Activated T-helper 2 cell treated with anti-CD3 and anti-CD28 coated beads, Interferon-gamma antibody, Interleukin-2, Interleukin-4, amounts not matched to agents 10 μg/mL and 5 μg/mL and 100 μg/mL, durations not matched to agents 14 hours and 24 hours and 36 hours (primary cell): ENCODE data around the gene PRKG1. TPM values are rescaled to one million over a fixed set of nuclear protein-coding genes. Genes with fewer than 3 reads are reported as not detected.
A peak's percentile ranks its signal among the peaks of the same experiment; 100 is the strongest.

ENCODE experiments used
- DNase-seq: peaks from one replicate; pipeline ENCODE4 v3.0.0; 2021; ENCODE audit warnings: low spot score
- H3K27ac Mint-ChIP-seq: one replicate; pipeline ENCODE4 v1.8.0; 2021; ENCODE audit warnings: mixed read lengths
- H3K27me3 Mint-ChIP-seq: one replicate; pipeline ENCODE4 v1.8.0; 2021; ENCODE audit warnings: low read depth, mixed read lengths
- H3K36me3 Mint-ChIP-seq: one replicate; pipeline ENCODE4 v1.8.0; 2021; ENCODE audit warnings: low read depth, mixed read lengths
- H3K4me1 Mint-ChIP-seq: one replicate; pipeline ENCODE4 v1.8.0; 2021; ENCODE audit warnings: low read depth, mixed read lengths
- H3K4me3 Mint-ChIP-seq: one replicate; pipeline ENCODE4 v1.8.0; 2021; ENCODE audit warnings: low read depth, mild to moderate bottlenecking, moderate library complexity, mixed read lengths
- H3K9me3 Mint-ChIP-seq: one replicate; pipeline ENCODE4 v1.8.0; 2021; ENCODE audit warnings: mixed read lengths
- intact Hi-C: fragments of 100-400 bp; cut with micrococcal nuclease; formaldehyde crosslinking; loops from one replicate; pipeline ENCODE4 v1.15.1; 2023
- total RNA-seq: library from RNA; stranded (reverse); gene quantifications from 2 replicates; pipeline ENCODE4 v1.2.3, GENCODE V29; 2022

Gene PRKG1
- total RNA-seq, 1 donor from 2014 or later = not detected

DNA sequence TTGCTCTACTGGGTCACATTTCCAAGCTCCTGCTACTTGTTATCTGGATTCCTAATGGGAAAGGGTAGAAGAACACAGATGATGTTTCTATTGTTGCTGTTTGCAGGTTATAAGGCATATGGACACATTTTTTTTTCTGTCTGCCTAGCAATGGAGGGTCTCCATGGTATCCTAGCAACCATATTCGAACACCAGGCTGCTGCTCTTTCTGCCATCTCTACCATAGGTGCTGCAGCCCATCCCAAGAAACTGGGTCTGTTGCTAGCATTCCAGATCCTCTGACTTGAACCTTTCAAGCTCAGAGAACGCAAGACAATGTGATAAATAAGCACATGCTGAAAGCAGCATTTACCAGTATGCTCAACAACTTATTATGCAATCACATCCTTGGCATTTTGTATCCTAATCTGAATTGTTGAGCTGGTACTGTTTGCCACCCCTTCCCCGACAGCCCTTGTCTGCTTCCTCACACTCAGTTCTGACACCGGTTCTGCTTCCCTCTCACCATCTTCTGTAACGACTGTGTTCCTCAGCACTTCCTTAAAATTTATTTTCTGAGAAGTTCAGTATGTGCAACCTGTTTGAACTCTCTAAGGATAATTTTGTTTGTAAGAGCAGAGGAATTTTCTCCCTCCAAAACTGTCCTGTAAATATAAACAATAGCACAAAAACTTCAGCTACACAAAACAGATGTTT is 6.2 kb downstream of the PRKG1 start:
- no peaks in the 10 kb centered on the region for H3K4me1 Mint-ChIP-seq

GRCh38 chr10:51082857-51083256 is 8.6 kb downstream of the PRKG1 start:
- H3K4me1 Mint-ChIP-seq = no peaks in the 10 kb centered on the region
- no peak overlapping the region for H3K4me3 Mint-ChIP-seq
- intact Hi-C loops = no loop called here
- no peaks in the 10 kb centered on the region for H3K9me3 Mint-ChIP-seq
- H3K27ac Mint-ChIP-seq = no peak overlapping the region
- no peaks in the 10 kb centered on the region for H3K36me3 Mint-ChIP-seq
- no peak for DNase-seq
- no peaks in the 10 kb centered on the region for H3K27me3 Mint-ChIP-seq

More for the DNA sequence above, 6.2 kb downstream of the PRKG1 start:
- Mint-ChIP-seq H3K9me3 (no peaks in the 10 kb centered on the region), H3K27ac (no peak overlapping the region), H3K4me3 (no peak overlapping the region), H3K27me3 (peaks cover 10% of the 10 kb centered on the region), H3K36me3 (no peaks in the 10 kb centered on the region)
- intact Hi-C loops = no loop called here
- no peak for DNase-seq

- H3K4me3 Mint-ChIP-seq = no peak overlapping the region
- H3K36me3 Mint-ChIP-seq = no peaks in the 10 kb centered on the region
- no peak for DNase-seq
- H3K27me3 Mint-ChIP-seq = no peaks in the 10 kb centered on the region
- no peak overlapping the region for H3K27ac Mint-ChIP-seq
- no peaks in the 10 kb centered on the region for H3K4me1 Mint-ChIP-seq
- intact Hi-C loops = no loop called here
- H3K9me3 Mint-ChIP-seq = no peaks in the 10 kb centered on the region
Observed at GRCh38 chr10:51083356-51083853, 9.1 kb downstream of the PRKG1 start.

- Mint-ChIP-seq H3K36me3 (no peaks in the 10 kb centered on the region), H3K27me3 (no peaks in the 10 kb centered on the region), H3K27ac (no peak overlapping the region), H3K4me3 (no peak overlapping the region), H3K9me3 (no peaks in the 10 kb centered on the region), H3K4me1 (no peaks in the 10 kb centered on the region)
- DNase-seq = no peak
- intact Hi-C loops = no loop called here
Observed at GRCh38 chr10:51085204-51085603, 10.9 kb downstream of the PRKG1 start.

GRCh38 chr10:51086710-51087109 is 12.4 kb downstream of the PRKG1 start:
- H3K4me3 Mint-ChIP-seq = no peak overlapping the region
- H3K9me3 Mint-ChIP-seq = no peaks in the 10 kb centered on the region
- no peak for DNase-seq
- H3K27ac Mint-ChIP-seq = peak overlapping the region; percentile 28
- H3K36me3 Mint-ChIP-seq = no peaks in the 10 kb centered on the region
- no peaks in the 10 kb centered on the region for H3K27me3 Mint-ChIP-seq
- intact Hi-C loops = no loop called here
- no peaks in the 10 kb centered on the region for H3K4me1 Mint-ChIP-seq

DNA sequence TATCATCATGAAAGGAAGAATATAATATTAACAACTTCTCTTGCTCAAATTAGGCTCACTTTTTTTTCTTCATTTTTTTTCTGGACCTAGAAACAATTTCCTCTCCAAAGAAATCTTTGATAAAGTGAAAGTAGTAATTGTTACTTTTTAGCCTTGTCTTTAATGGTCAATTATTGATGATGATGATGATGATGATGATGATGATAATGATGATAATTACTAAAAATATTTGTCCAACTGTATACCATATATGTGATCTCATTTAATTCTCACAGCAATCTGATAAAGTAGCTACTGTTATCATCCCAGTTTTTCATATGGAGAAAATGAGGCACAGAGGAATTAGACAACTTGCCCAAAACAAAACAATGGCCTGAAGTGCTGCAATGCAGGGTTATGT is 12.8 kb downstream of the PRKG1 start:
- no peak for DNase-seq
- Mint-ChIP-seq H3K27me3 (no peaks in the 10 kb centered on the region), H3K27ac (no peak overlapping the region), H3K4me3 (no peak overlapping the region), H3K9me3 (no peaks in the 10 kb centered on the region), H3K36me3 (no peaks in the 10 kb centered on the region), H3K4me1 (no peaks in the 10 kb centered on the region)
- intact Hi-C loops = no loop called here

DNA sequence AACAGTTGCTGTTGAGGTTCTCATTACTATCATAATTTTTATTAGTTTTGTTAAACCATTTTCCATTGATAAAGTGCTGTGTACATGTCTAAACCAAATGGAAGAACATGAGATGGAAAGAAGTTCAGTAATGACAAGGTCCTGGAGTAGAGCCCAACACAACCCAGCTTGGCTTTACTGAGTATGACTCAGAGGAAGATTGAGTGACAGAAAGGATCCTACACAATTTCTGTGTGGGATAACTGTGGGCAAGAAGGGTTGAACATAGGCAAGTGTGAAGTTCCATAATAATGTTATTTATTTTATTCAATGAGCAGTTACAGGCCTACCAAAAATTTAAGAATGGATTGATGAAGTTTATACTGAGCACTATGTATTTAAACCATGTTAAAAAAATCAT is 15.9 kb downstream of the PRKG1 start:
- Mint-ChIP-seq H3K9me3 (no peaks in the 10 kb centered on the region), H3K4me3 (no peak overlapping the region), H3K27me3 (no peaks in the 10 kb centered on the region), H3K36me3 (no peaks in the 10 kb centered on the region), H3K4me1 (no peaks in the 10 kb centered on the region), H3K27ac (no peak overlapping the region)
- intact Hi-C loops = no loop called here
- DNase-seq = no peak

GRCh38 chr10:51092402-51092801 is 18.1 kb downstream of the PRKG1 start:
- Mint-ChIP-seq H3K4me1 (no peaks in the 10 kb centered on the region), H3K4me3 (no peak overlapping the region), H3K9me3 (no peaks in the 10 kb centered on the region), H3K27me3 (no peaks in the 10 kb centered on the region), H3K36me3 (no peaks in the 10 kb centered on the region), H3K27ac (no peak overlapping the region)
- intact Hi-C loops = no loop called here
- DNase-seq = no peak

DNA sequence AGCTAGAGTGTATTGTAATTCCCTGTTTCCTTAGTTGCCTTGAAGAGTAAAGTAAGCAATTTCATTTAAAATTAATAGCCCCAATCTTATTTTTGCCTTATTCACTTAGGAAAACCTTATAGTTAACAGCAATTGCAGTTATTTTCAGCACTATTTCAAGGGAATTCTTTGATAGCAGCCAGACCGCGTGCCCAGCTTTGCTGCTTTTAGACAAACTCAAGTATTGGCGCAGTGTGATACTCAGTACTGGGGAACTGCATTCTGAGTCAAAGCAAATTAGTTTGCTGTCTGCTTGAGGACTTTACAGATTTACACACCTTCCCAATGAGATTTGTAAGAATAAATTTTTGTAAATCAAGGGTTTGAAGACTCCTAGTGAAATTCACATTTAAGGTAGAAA is 21.2 kb downstream of the PRKG1 start:
- no peak for DNase-seq
- H3K27me3 Mint-ChIP-seq = no peaks in the 10 kb centered on the region
- H3K27ac Mint-ChIP-seq = no peak overlapping the region
- H3K9me3 Mint-ChIP-seq = no peaks in the 10 kb centered on the region
- intact Hi-C loops = no loop called here
- H3K36me3 Mint-ChIP-seq = no peaks in the 10 kb centered on the region
- H3K4me1 Mint-ChIP-seq = no peaks in the 10 kb centered on the region
- no peak overlapping the region for H3K4me3 Mint-ChIP-seq

GRCh38 chr10:51097546-51097945 is 23.3 kb downstream of the PRKG1 start:
- H3K9me3 Mint-ChIP-seq = no peaks in the 10 kb centered on the region
- H3K4me3 Mint-ChIP-seq = no peak overlapping the region

GRCh38 chr10:51100221-51100620 is 25.9 kb downstream of the PRKG1 start:
- Mint-ChIP-seq H3K27ac (no peak overlapping the region), H3K4me3 (no peak overlapping the region), H3K9me3 (no peaks in the 10 kb centered on the region), H3K36me3 (no peaks in the 10 kb centered on the region), H3K4me1 (no peaks in the 10 kb centered on the region), H3K27me3 (no peaks in the 10 kb centered on the region)
- intact Hi-C loops = no loop called here
- DNase-seq = no peak

More at GRCh38 chr10:51097546-51097945, 23.3 kb downstream of the PRKG1 start:
- no peak for DNase-seq
- intact Hi-C loops = no loop called here
- H3K4me1 Mint-ChIP-seq = no peaks in the 10 kb centered on the region
- no peak overlapping the region for H3K27ac Mint-ChIP-seq
- no peaks in the 10 kb centered on the region for H3K27me3 Mint-ChIP-seq
- H3K36me3 Mint-ChIP-seq = no peaks in the 10 kb centered on the region

GRCh38 chr10:51103554-51104217 is 29.4 kb downstream of the PRKG1 start:
- Mint-ChIP-seq H3K27me3 (no peaks in the 10 kb centered on the region), H3K9me3 (no peaks in the 10 kb centered on the region), H3K27ac (no peak overlapping the region), H3K4me1 (no peaks in the 10 kb centered on the region), H3K36me3 (no peaks in the 10 kb centered on the region), H3K4me3 (no peak overlapping the region)
- intact Hi-C loops = no loop called here
- no peak for DNase-seq

DNA sequence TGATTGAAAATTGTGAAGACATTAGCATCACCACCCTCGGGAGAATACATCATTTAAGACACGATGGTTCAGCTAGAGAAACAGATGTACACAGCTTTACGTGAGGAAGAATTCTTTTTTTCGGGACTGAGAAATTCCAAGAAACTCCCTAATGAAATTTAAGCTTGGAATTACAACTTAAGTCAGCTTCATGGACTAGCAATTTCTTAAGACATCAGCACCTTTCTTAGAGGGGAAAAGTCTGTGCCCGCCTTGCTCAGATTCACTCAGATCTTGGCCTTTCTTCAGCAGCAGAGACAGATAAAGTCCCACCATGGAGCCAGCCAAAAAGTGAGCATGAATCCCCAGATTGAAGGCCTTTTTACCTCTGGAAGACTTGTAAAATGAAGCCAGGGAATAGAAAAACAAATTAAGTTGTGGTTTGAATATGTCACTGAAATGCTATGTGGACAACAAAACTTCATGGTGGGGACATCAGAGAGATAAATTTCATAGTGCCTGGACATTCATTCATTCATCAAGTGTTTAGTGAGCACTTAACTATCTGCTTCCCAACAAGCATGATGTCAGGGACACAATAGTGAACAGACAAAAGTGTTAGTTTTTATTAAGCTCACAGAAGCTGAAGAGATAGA is 32.1 kb downstream of the PRKG1 start:
- Mint-ChIP-seq H3K9me3 (no peaks in the 10 kb centered on the region), H3K36me3 (no peaks in the 10 kb centered on the region), H3K4me1 (no peaks in the 10 kb centered on the region), H3K27ac (no peak overlapping the region), H3K27me3 (no peaks in the 10 kb centered on the region), H3K4me3 (no peak overlapping the region)
- no peak for DNase-seq
- intact Hi-C loops = no loop called here
